Rectal smooth muscle tissue (tissue), 1 donor: ENCODE results near the gene MFAP3L.

Source experiments
- H3K27ac ChIP-seq: one replicate; pipeline ENCODE4 v1.7.0; 2013; ENCODE audit warnings: low read depth, low read length, inconsistent platforms
- H3K27me3 ChIP-seq: one replicate; pipeline ENCODE4 v1.7.0; 2013; ENCODE audit warnings: low read length; ENCODE audit not compliant: control insufficient read depth, insufficient read depth
- H3K36me3 ChIP-seq: one replicate; pipeline ENCODE4 v1.7.0; 2013; ENCODE audit warnings: low read length; ENCODE audit not compliant: control insufficient read depth, insufficient read depth
- H3K4me1 ChIP-seq: one replicate; pipeline ENCODE4 v1.7.0; 2013; ENCODE audit warnings: low read length; ENCODE audit not compliant: control insufficient read depth, insufficient read depth
- H3K4me3 ChIP-seq: one replicate; pipeline ENCODE4 v1.7.0; 2013; ENCODE audit warnings: low read length
- H3K9ac ChIP-seq: one replicate; pipeline ENCODE4 v1.7.0; 2013; ENCODE audit warnings: low read length

The MFAP3L gene

GRCh38 chr4:170001011-170001744, 25.0 kb downstream of the MFAP3L start:
- H3K9ac ChIP-seq: no peak overlapping the region
- no peaks in the 10 kb centered on the region for H3K4me1 ChIP-seq
- no peaks in the 10 kb centered on the region for H3K27me3 ChIP-seq
- no peak overlapping the region for H3K4me3 ChIP-seq
- no peaks in the 10 kb centered on the region for H3K36me3 ChIP-seq
- no peak overlapping the region for H3K27ac ChIP-seq

- Histone ChIP-seq H3K9ac (no peak overlapping the region), H3K4me3 (no peak overlapping the region), H3K36me3 (no peaks in the 10 kb centered on the region), H3K4me1 (no peaks in the 10 kb centered on the region), H3K27me3 (no peaks in the 10 kb centered on the region), H3K27ac (no peak overlapping the region)
Measured at GRCh38 chr4:169999923-170000322, 26.3 kb downstream of the MFAP3L start.

DNA sequence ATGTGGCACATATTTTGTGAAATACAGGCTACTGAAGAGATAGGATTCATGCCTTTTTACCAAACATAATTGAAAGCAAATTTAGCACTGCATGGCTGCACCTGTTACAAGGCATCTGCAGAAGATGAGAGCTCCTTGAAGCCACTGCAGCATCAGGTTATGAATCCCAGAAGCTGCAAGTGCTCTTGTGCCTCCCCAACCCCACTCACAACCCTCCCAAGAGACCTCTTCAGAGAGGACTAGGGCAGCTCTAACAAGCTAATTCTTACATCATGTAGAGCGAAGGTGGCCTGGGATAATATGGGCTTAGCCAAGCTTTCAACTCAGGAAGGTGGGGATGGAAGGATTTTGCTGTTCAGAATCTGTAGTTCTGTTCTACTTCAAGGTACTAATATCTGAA, 27.2 kb downstream of the MFAP3L start:
- Histone ChIP-seq H3K36me3 (no peaks in the 10 kb centered on the region), H3K4me1 (no peaks in the 10 kb centered on the region), H3K27me3 (no peaks in the 10 kb centered on the region), H3K27ac (no peak overlapping the region), H3K9ac (no peak overlapping the region), H3K4me3 (no peak overlapping the region)

- Histone ChIP-seq H3K9ac (no peak overlapping the region), H3K4me3 (no peak overlapping the region), H3K27ac (no peak overlapping the region), H3K4me1 (no peaks in the 10 kb centered on the region), H3K36me3 (no peaks in the 10 kb centered on the region), H3K27me3 (no peaks in the 10 kb centered on the region)
Measured at GRCh38 chr4:169996379-169997240, 29.6 kb downstream of the MFAP3L start.

- H3K4me3 ChIP-seq: no peak overlapping the region
- H3K36me3 ChIP-seq: no peaks in the 10 kb centered on the region
- H3K9ac ChIP-seq: no peak overlapping the region
- H3K27ac ChIP-seq: no peak overlapping the region
- no peaks in the 10 kb centered on the region for H3K27me3 ChIP-seq
- H3K4me1 ChIP-seq: no peaks in the 10 kb centered on the region
Measured at GRCh38 chr4:169993531-169993930, 32.7 kb downstream of the MFAP3L start.

DNA sequence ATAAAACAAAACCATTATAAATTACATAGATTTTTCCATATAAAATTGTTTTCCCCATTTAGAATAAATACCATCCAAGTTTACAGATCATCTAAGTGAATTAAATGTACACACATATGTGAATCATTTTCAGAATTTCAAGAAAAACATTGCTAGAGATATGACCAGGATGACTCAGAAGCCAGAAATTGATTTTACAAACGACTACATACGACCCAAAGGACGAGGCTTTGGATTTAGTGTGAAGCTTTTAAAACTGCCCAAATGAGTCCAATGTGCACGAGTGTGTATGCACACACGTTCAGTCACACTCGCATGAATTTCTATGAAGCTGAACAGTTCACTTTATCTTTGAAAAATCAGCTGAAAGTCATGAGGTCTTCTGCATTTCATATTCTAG, 37.9 kb downstream of the MFAP3L start:
- H3K4me3 ChIP-seq: no peak overlapping the region
- H3K4me1 ChIP-seq: no peaks in the 10 kb centered on the region
- H3K27ac ChIP-seq: no peak overlapping the region
- no peak overlapping the region for H3K9ac ChIP-seq
- no peaks in the 10 kb centered on the region for H3K36me3 ChIP-seq
- H3K27me3 ChIP-seq: no peaks in the 10 kb centered on the region

- Histone ChIP-seq H3K9ac (no peak overlapping the region), H3K27ac (no peak overlapping the region), H3K36me3 (no peaks in the 10 kb centered on the region), H3K27me3 (no peaks in the 10 kb centered on the region), H3K4me3 (no peak overlapping the region), H3K4me1 (no peaks in the 10 kb centered on the region)
Measured at GRCh38 chr4:169987327-169988228, 38.6 kb downstream of the MFAP3L start.

GRCh38 chr4:169986369-169986768, 39.8 kb downstream of the MFAP3L start:
- H3K4me3 ChIP-seq: no peak overlapping the region
- H3K27me3 ChIP-seq: no peaks in the 10 kb centered on the region
- H3K27ac ChIP-seq: no peak overlapping the region
- H3K4me1 ChIP-seq: no peaks in the 10 kb centered on the region
- H3K36me3 ChIP-seq: no peaks in the 10 kb centered on the region
- no peak overlapping the region for H3K9ac ChIP-seq

DNA sequence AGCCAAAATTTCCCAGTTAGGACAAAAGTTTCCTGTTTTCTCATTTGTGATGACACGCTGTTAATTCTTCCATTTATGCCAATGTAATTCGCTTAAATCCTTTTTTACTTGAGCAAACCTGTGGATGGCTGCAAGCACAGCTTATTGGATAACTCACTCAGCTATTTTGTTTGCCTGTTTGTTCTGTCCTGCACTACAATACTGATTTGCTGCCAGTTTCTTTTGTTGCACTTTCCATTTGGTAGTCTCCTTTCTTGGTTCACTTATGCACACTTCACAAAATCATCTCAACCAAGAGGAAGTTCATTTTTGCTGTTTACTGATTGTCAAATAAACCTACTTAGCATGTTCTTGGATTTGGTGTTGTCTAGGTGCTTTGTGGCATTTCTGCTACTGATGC, 40.3 kb downstream of the MFAP3L start:
- no peak overlapping the region for H3K9ac ChIP-seq
- H3K27ac ChIP-seq: no peak overlapping the region
- no peaks in the 10 kb centered on the region for H3K27me3 ChIP-seq
- H3K4me1 ChIP-seq: no peaks in the 10 kb centered on the region
- no peak overlapping the region for H3K4me3 ChIP-seq
- H3K36me3 ChIP-seq: no peaks in the 10 kb centered on the region

DNA sequence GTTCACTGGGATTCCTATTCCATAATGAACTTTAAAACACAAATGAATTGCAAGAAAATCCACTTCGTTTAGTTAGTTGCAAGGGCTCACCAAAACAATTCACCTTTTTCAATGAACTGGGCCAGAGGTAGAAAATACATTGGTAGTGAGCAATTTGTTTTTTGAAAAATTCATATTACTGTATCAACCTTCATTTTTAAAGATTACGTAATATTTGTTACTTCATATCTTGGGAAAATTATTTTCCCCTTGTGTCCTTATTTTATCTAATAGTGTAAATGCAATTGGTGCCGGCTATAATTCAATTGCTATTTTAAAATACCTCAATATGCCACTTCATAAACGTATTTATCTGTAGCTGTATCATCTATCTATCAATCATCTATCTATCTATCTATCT, 41.5 kb downstream of the MFAP3L start:
- no peaks in the 10 kb centered on the region for H3K4me1 ChIP-seq
- H3K9ac ChIP-seq: no peak overlapping the region
- no peak overlapping the region for H3K27ac ChIP-seq
- no peaks in the 10 kb centered on the region for H3K27me3 ChIP-seq
- H3K36me3 ChIP-seq: no peaks in the 10 kb centered on the region
- H3K4me3 ChIP-seq: no peak overlapping the region

DNA sequence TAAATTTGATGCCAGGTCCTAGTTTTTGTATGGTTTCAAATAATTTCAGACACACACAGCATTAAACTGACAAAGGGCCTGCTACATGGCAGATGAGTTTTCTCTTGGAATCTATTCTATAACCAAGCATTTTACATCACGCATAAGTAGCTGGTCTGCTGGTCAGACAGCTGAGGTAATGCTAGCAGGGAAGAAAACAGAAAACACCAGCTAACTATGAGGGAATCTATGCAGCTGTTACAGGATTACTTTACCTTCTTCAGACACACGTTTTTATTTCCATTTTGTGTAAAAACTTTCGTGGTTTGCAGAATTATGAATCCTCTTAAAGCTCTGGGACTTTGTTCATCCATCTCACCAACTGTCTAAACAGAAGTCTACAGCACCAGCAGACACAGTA, 42.0 kb downstream of the MFAP3L start:
- no peak overlapping the region for H3K4me3 ChIP-seq
- no peaks in the 10 kb centered on the region for H3K27me3 ChIP-seq
- H3K4me1 ChIP-seq: no peaks in the 10 kb centered on the region
- no peaks in the 10 kb centered on the region for H3K36me3 ChIP-seq
- H3K27ac ChIP-seq: no peak overlapping the region
- no peak overlapping the region for H3K9ac ChIP-seq

GRCh38 chr4:169976951-169977350, 49.2 kb downstream of the MFAP3L start:
- Histone ChIP-seq H3K36me3 (no peaks in the 10 kb centered on the region), H3K9ac (no peak overlapping the region), H3K4me3 (no peak overlapping the region), H3K4me1 (no peaks in the 10 kb centered on the region), H3K27me3 (no peaks in the 10 kb centered on the region), H3K27ac (no peak overlapping the region)
